BE2C (cell line): ENCODE data around the gene LSM2.

Experiments
- DNase-seq: peaks from one replicate; pipeline ENCODE4 v3.0.0-alpha.2; 2020
- H3K27me3 ChIP-seq: fragments of 250-450 bp; sonication (Bioruptor Pico); 2 replicates; pipeline ENCODE4 v1.5.1; 2020; ENCODE audit warnings: mild to moderate bottlenecking
- H3K36me3 ChIP-seq: fragments of 250-450 bp; sonication (Bioruptor Pico); 2 replicates; pipeline ENCODE4 v1.5.1; 2020; ENCODE audit warnings: mild to moderate bottlenecking
- H3K4me1 ChIP-seq: fragments of 250-450 bp; sonication (Bioruptor Pico); 2 replicates; pipeline ENCODE4 v1.5.1; 2020
- H3K4me3 ChIP-seq: 2 replicates; pipeline ENCODE4 v1.5.1; 2011; ENCODE audit warnings: low read depth, low read length
- H3K9me3 ChIP-seq: fragments of 250-450 bp; sonication (Bioruptor Pico); 2 replicates; pipeline ENCODE4 v1.5.1; 2020
- TF ChIP-seq, protein P1 (sequence below): IDR thresholded peaks from 2 replicates; pipeline ENCODE4 v1.5.1; 2012; ENCODE audit warnings: mild to moderate bottlenecking, low read depth, low read length

LSM2 gene

DNA sequence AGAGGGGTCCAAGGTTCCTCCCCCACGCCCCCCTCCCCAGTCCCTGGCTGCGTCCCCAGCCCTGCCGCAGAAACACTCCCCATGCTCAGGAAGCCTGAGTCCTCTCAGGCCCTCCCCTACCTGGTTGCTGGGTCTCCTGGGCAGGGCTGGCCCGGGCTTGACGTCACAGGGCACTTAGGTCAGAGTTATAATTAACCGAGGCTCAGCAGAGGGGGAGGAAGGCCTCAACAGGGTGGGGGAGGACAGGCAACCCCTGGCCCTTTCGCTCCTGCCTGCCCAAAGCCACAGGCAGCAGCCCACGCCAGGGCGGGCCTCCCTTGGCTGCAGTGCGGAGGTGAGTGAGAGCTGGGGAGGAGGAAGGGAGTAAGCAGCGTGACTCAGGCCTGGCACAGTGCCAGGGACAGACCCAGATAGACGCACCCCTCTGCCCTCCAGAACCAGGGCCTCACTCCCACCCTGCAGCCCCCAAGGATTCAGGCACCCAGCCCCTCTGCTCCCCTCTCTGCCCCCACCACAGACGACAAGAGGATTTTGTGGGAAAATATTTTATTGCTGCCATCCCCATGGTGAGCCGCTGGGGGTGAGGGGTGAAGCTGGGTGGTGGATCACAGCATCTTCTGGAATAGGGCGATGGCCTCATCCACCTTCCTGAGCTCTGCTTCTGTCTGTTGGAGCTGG is 29.6 kb downstream of the LSM2 start, which contains the start of gene VWA7:
TSS of gene VWA7 (minus strand) at position 340 of the 678 bp plus-strand sequence. CDS start 549 bp downstream, outside the sequence.
- TF ChIP-seq, protein P1, sequence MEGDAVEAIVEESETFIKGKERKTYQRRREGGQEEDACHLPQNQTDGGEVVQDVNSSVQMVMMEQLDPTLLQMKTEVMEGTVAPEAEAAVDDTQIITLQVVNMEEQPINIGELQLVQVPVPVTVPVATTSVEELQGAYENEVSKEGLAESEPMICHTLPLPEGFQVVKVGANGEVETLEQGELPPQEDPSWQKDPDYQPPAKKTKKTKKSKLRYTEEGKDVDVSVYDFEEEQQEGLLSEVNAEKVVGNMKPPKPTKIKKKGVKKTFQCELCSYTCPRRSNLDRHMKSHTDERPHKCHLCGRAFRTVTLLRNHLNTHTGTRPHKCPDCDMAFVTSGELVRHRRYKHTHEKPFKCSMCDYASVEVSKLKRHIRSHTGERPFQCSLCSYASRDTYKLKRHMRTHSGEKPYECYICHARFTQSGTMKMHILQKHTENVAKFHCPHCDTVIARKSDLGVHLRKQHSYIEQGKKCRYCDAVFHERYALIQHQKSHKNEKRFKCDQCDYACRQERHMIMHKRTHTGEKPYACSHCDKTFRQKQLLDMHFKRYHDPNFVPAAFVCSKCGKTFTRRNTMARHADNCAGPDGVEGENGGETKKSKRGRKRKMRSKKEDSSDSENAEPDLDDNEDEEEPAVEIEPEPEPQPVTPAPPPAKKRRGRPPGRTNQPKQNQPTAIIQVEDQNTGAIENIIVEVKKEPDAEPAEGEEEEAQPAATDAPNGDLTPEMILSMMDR, result no peak
- peak; percentile 68 for DNase-seq
- Histone ChIP-seq H3K4me3 (peak within 1 kb of the TSS; percentile 35), H3K4me1 (peaks cover 10% of the 10 kb centered on the region), H3K36me3 (peaks cover 41% of the 10 kb centered on the region), H3K27me3 (no peaks in the 10 kb centered on the region), H3K9me3 (no peaks in the 10 kb centered on the region)

DNA sequence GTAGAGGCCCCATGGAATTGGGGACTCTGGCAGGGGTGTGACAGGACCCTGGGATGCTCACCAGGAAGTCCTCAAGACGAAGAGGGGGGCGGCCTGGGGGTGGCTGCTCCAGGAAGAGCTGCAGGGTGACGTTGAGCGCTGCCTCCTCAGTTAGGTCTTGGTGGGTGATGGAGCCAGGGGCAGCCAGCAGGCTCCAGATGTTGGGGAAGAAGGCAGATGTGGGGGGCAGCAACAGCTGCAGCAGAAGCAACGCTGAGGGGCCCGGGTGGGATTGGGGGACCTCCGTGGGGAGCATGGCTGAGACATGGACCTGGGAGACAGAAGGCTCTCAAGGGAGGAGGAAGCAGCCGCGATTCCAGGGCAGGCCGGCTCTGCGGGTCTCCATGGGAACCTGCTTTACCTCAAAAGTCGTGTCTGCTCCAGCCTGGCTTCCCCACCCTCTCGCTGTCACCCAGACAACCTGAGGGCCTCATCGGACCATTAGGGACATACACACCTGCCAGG is 30.2 kb downstream of the LSM2 start:
- Histone ChIP-seq H3K4me3 (peak overlapping the region; percentile 35), H3K9me3 (no peaks in the 10 kb centered on the region), H3K36me3 (peaks cover 35% of the 10 kb centered on the region), H3K4me1 (peaks cover 10% of the 10 kb centered on the region), H3K27me3 (no peaks in the 10 kb centered on the region)
- TF ChIP-seq, protein P1, result no peak
- peak; percentile 41 for DNase-seq

DNA sequence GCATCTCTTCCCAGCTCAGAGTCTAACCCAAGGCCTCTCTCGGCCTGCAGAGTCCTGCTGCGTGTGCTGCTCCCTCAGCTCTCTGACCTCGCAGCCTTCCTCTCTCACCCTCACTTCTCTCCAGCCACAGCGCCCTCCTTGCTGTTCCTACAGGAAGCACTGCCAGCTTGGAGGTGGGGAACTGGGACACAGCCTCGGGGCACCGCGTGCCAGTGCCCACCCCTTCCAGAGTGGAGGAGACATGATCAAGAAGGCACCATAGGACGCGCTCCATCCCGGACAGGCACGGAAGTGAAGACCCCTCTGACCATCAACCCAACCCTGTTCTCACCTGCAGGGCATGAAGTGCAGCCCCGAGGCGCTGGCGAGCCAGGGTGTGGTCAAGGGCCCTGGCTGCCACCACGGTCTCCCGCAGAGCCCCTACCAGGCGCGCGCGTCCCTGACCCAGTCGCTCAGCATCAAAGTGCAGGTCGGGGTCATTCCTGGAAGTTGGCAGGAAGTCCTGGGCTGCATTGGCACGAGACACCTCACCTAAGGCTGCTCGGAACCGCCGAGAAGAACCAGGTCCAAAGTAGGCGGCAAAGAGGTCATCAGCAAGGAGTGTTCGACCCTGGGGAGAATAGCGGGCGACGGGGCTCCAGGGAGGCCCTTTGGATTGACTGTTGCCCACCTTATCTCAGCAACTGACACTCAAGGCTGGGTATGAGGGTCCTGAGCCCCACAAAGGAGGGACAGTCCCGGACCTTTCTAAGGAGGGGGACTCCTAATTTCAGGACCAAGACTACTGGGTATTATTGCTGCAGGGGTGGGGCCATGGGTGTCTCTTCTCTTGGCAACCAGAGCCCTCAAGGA is 30.9 kb downstream of the LSM2 start:
- no peak overlapping the region for H3K4me3 ChIP-seq
- peaks cover 10% of the 10 kb centered on the region for H3K4me1 ChIP-seq
- H3K27me3 ChIP-seq, result no peaks in the 10 kb centered on the region
- no peaks in the 10 kb centered on the region for H3K9me3 ChIP-seq
- H3K36me3 ChIP-seq, result peaks cover 29% of the 10 kb centered on the region
- TF ChIP-seq, protein P1, result no peak
- DNase-seq, result no peak

DNA sequence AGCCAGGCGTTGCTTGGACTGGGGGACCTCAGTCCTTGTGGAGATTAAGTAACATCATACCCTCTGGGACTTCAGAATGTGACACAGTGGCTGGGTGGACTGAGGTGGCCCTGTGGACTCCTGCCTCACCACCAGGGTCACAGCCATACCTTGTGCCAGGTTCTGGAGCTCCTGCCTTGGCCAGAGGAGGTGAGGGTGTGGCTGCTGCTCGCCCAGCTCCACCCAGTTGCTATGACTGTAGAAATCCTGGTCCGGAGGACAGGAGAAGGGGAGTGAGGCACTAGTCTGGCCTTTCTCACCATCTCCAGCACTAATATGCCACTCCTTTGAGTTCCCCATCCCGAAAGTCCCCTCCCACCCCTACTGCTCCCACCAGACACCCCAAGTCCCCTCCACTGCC is 31.6 kb downstream of the LSM2 start:
- no peaks in the 10 kb centered on the region for H3K27me3 ChIP-seq
- no peaks in the 10 kb centered on the region for H3K9me3 ChIP-seq
- no peak overlapping the region for H3K4me3 ChIP-seq
- peaks cover 22% of the 10 kb centered on the region for H3K36me3 ChIP-seq
- TF ChIP-seq, protein P1, result no peak
- DNase-seq, result no peak
- H3K4me1 ChIP-seq, result peaks cover 10% of the 10 kb centered on the region

DNA sequence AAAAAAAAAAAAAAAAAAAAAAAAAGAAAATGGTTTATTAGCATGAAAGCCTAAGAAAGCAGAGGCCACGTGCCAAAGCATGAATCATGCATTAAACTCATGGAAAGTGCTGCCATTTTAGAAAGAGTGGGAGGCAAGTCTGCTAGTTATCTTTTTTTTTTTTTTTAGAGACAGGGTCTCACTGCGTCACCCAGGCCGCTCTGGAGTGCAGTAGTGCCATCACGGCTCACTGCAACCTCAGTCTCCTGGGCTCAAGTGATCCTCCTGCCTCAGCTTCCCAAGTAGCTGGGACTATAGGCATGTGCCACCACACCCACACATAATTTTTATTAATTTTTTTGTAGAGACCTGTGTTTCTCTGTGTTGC is 34.8 kb downstream of the LSM2 start:
- Histone ChIP-seq H3K9me3 (no peaks in the 10 kb centered on the region), H3K27me3 (no peaks in the 10 kb centered on the region), H3K4me1 (peaks cover 3% of the 10 kb centered on the region), H3K4me3 (no peak overlapping the region), H3K36me3 (no peaks in the 10 kb centered on the region)
- TF ChIP-seq, protein P1, result no peak
- DNase-seq, result no peak

DNA sequence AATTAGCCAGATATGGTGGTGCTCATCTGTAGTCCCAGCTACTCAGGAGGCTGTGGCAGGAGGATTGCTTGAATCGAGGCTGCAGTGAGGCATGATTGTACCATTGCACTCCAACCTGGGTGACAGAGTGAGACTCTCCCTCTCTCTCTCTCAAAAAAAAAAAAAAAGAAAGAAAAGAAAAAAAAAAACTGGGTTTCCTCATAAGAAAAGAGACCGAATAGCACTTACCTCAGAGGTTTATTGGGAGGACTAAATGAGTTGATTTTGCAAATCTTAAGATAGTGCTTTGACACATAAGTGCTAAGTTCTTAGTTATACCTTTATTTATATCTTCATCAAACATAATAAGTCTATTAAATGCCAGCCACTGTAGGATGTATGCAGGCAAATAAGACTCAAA is 35.9 kb downstream of the LSM2 start:
- H3K36me3 ChIP-seq, result no peaks in the 10 kb centered on the region
- H3K9me3 ChIP-seq, result no peaks in the 10 kb centered on the region
- H3K4me3 ChIP-seq, result no peak overlapping the region
- H3K27me3 ChIP-seq, result no peaks in the 10 kb centered on the region
- TF ChIP-seq, protein P1, result no peak
- H3K4me1 ChIP-seq, result no peaks in the 10 kb centered on the region
- no peak for DNase-seq
